H1 (cell line): ENCODE measurements around the gene MOB3B.

Experiments
- CBX8 ChIP-seq: fragments of 300-800, 300-1000 bp; sonication (generic); IDR thresholded peaks from 2 replicates; pipeline ENCODE4 v1.7.1; 2016; ENCODE audit warnings: low read depth, low read length, borderline replicate concordance
- CEBPB ChIP-seq: IDR thresholded peaks from 2 replicates; pipeline ENCODE4 v1.6.1; 2012; ENCODE audit warnings: low read depth, low read length
- EP300 ChIP-seq, 2 experiments: IDR thresholded peaks; 1 replicate in 1 of 2; 2 replicates in 1 of 2; pipeline ENCODE4 v1.6.1; 2011 to 2012; ENCODE audit warnings: low read depth in 2 of 2, low read length in 2 of 2, mild to moderate bottlenecking in 2 of 2, borderline replicate concordance in 1 of 2, inconsistent platforms in 1 of 2, moderate library complexity in 1 of 2
- MAFK ChIP-seq: IDR thresholded peaks from 2 replicates; pipeline ENCODE4 v1.6.1; 2012; ENCODE audit warnings: low read depth, mild to moderate bottlenecking, improper control_type of control experiment, low read length
- POLR2A ChIP-seq, 2 experiments: IDR thresholded peaks; 1 replicate in 1 of 2; 2 replicates in 1 of 2; pipeline ENCODE4 v1.6.1; 2011; ENCODE audit warnings: low read depth in 2 of 2, low read length in 2 of 2, mild to moderate bottlenecking in 2 of 2; ENCODE audit errors: control extremely low read depth in 1 of 2
- POLR2AphosphoS5 ChIP-seq: IDR thresholded peaks from 2 replicates; pipeline ENCODE4 v1.6.1; 2011; ENCODE audit warnings: low read depth, low read length
- RAD21 ChIP-seq, 2 experiments: IDR thresholded peaks in 1 of 2; conservative IDR thresholded peaks in 1 of 2; 2 replicates each; pipeline ENCODE4 v1.6.1; 2011; ENCODE audit warnings: low read depth in 2 of 2, low read length in 2 of 2, improper control_type of control experiment in 1 of 2, inconsistent platforms in 1 of 2, mild to moderate bottlenecking in 1 of 2, moderate library complexity in 1 of 2
- SIN3A ChIP-seq, 2 experiments: IDR thresholded peaks in 1 of 2; conservative IDR thresholded peaks in 1 of 2; 2 replicates each; pipeline ENCODE4 v1.6.1; 2011 to 2012; ENCODE audit warnings: low read length in 2 of 2, improper control_type of control experiment in 1 of 2, low read depth in 1 of 2, mild to moderate bottlenecking in 1 of 2
- TAF7 ChIP-seq: optimal IDR thresholded peaks from 2 replicates; pipeline ENCODE3; 2011; ENCODE audit warnings: low read depth, mild to moderate bottlenecking, inconsistent platforms, low read length, moderate library complexity, borderline replicate concordance
- YY1 ChIP-seq: IDR thresholded peaks from 2 replicates; pipeline ENCODE4 v1.6.1; 2011; ENCODE audit warnings: low read depth, mild to moderate bottlenecking, low read length
- TF ChIP-seq, protein P1 (sequence below): IDR thresholded peaks from 2 replicates; pipeline ENCODE4 v1.6.1; 2012; ENCODE audit warnings: inconsistent platforms
- TF ChIP-seq, protein P2 (sequence below), 3 experiments: IDR thresholded peaks; 1 replicate in 2 of 3; 2 replicates in 1 of 3; pipeline versions ENCODE4 v1.5.1 to v1.6.1; 2011; ENCODE audit warnings: low read length in 3 of 3, mild to moderate bottlenecking in 3 of 3, inconsistent platforms in 2 of 3, low read depth in 1 of 3, moderate library complexity in 1 of 3; ENCODE audit not compliant: insufficient read depth in 1 of 3; ENCODE audit errors: control extremely low read depth in 1 of 3

GRCh38 chr9:27441741-27442070 lies 87.9 kb downstream of the MOB3B start:
- no peak for TF ChIP-seq RAD21 (IDR thresholded peaks at IDR 0.05 in 1 of 2, conservative IDR thresholded peaks at IDR 0.05 in 1 of 2; ENCODE audit: low read depth in 2 of 2, low read length in 2 of 2)
- TF ChIP-seq CEBPB: no peak
- TF ChIP-seq POLR2AphosphoS5: no peak
- TF ChIP-seq, protein P1, sequence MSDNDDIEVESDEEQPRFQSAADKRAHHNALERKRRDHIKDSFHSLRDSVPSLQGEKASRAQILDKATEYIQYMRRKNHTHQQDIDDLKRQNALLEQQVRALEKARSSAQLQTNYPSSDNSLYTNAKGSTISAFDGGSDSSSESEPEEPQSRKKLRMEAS: no peak
- no peak for TF ChIP-seq POLR2A (IDR thresholded peaks at IDR 0.05; ENCODE audit: control extremely low read depth in 1 of 2, low read depth in 2 of 2, low read length in 2 of 2)
- TF ChIP-seq, protein P2, sequence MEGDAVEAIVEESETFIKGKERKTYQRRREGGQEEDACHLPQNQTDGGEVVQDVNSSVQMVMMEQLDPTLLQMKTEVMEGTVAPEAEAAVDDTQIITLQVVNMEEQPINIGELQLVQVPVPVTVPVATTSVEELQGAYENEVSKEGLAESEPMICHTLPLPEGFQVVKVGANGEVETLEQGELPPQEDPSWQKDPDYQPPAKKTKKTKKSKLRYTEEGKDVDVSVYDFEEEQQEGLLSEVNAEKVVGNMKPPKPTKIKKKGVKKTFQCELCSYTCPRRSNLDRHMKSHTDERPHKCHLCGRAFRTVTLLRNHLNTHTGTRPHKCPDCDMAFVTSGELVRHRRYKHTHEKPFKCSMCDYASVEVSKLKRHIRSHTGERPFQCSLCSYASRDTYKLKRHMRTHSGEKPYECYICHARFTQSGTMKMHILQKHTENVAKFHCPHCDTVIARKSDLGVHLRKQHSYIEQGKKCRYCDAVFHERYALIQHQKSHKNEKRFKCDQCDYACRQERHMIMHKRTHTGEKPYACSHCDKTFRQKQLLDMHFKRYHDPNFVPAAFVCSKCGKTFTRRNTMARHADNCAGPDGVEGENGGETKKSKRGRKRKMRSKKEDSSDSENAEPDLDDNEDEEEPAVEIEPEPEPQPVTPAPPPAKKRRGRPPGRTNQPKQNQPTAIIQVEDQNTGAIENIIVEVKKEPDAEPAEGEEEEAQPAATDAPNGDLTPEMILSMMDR (IDR thresholded peaks at IDR 0.05; ENCODE audit: control extremely low read depth in 1 of 3, insufficient read depth in 1 of 3, low read depth in 1 of 3, low read length in 3 of 3): no peak
- TF ChIP-seq YY1: no peak
- TF ChIP-seq CBX8: no peak
- TF ChIP-seq MAFK: no peak
- TF ChIP-seq TAF7: no peak
- TF ChIP-seq EP300 (IDR thresholded peaks at IDR 0.05; ENCODE audit: borderline replicate concordance in 1 of 2, low read depth in 2 of 2, low read length in 2 of 2): no peak
- TF ChIP-seq SIN3A (conservative IDR thresholded peaks at IDR 0.05 in 1 of 2, IDR thresholded peaks at IDR 0.05 in 1 of 2; ENCODE audit: low read depth in 1 of 2, low read length in 2 of 2): no peak
